GM19025 (cell line): Measurements from ENCODE around the gene ZNF724.
"Not testable (repeated sequence)": the region's sequence is repeated elsewhere in the genome, so short reads cannot be mapped to it uniquely, and the experiment has no call there.

Source experiments
- ATAC-seq: cut with Tn5 transposase; IDR thresholded peaks from one replicate; pipeline ENCODE4 v1.9.1; 2021; ENCODE audit warnings: mild to moderate bottlenecking, low read depth, moderate library complexity; ENCODE audit not compliant: unreplicated experiment

The ZNF724 gene

GRCh38 chr19:23249911-23250649, at the start of gene ZNF724:
ZNF724 (minus strand) TSS chr19:23250394; CDS start chr19:23250242, 152 bp downstream.
- peak; percentile 99 for ATAC-seq

- ATAC-seq = no peak
Measured at GRCh38 chr19:23294141-23294540, 43.9 kb upstream of the ZNF724 start.

- ATAC-seq = not testable (repeated sequence)
Measured at GRCh38 chr19:23289966-23290365, 39.8 kb upstream of the ZNF724 start.

GRCh38 chr19:23287620-23288019, 37.4 kb upstream of the ZNF724 start:
- no peak for ATAC-seq

GRCh38 chr19:23286477-23286876, 36.3 kb upstream of the ZNF724 start:
- no peak for ATAC-seq

- no peak for ATAC-seq
Measured at GRCh38 chr19:23285948-23286347, 35.8 kb upstream of the ZNF724 start.

GRCh38 chr19:23285326-23285725, 35.1 kb upstream of the ZNF724 start:
- not testable (repeated sequence) for ATAC-seq

- no peak for ATAC-seq
Measured at GRCh38 chr19:23283925-23284324, 33.7 kb upstream of the ZNF724 start.

GRCh38 chr19:23281663-23282276, 31.6 kb upstream of the ZNF724 start:
- no peak for ATAC-seq

GRCh38 chr19:23278118-23278517, 27.9 kb upstream of the ZNF724 start:
- not testable (repeated sequence) for ATAC-seq

- ATAC-seq = peak; percentile 99
Measured at GRCh38 chr19:23273590-23274412, 23.6 kb upstream of the ZNF724 start.

- no peak for ATAC-seq
Measured at GRCh38 chr19:23273022-23273589, 22.9 kb upstream of the ZNF724 start.

- no peak for ATAC-seq
Measured at GRCh38 chr19:23263870-23264590, 13.8 kb upstream of the ZNF724 start.

- ATAC-seq = no peak
Measured at GRCh38 chr19:23263396-23263795, 13.2 kb upstream of the ZNF724 start.

- no peak for ATAC-seq
Measured at GRCh38 chr19:23262920-23263319, 12.7 kb upstream of the ZNF724 start.

GRCh38 chr19:23261496-23262020, 11.4 kb upstream of the ZNF724 start:
- no peak for ATAC-seq

- ATAC-seq = no peak
Measured at GRCh38 chr19:23260956-23261355, 10.8 kb upstream of the ZNF724 start.

GRCh38 chr19:23259961-23260360, 9.8 kb upstream of the ZNF724 start:
- no peak for ATAC-seq

- ATAC-seq = no peak
Measured at GRCh38 chr19:23255700-23256099, 5.5 kb upstream of the ZNF724 start.
